Measurements from ENCODE around the gene HEXIM2. TPM values are rescaled to one million over a fixed set of nuclear protein-coding genes. Genes with fewer than 3 reads are reported as not detected.

HEXIM2 gene
- total RNA-seq, 1 experiment from 2014 or later, result 1.7 TPM

- DNase-seq (ENCODE audit: low read depth), result no peak
Observed at GRCh38 chr17:45127548-45128300, 34.0 kb upstream of the HEXIM2 start.

GRCh38 chr17:45128331-45128730 lies 33.3 kb upstream of the HEXIM2 start:
- DNase-seq (ENCODE audit: low read depth), result no peak

- no peak for DNase-seq (ENCODE audit: low read depth)
Observed at GRCh38 chr17:45128989-45129388, 32.7 kb upstream of the HEXIM2 start.

- DNase-seq (ENCODE audit: low read depth), result no peak
Observed at GRCh38 chr17:45129426-45129939, 32.2 kb upstream of the HEXIM2 start.

- no peak for DNase-seq (ENCODE audit: low read depth)
Observed at GRCh38 chr17:45129940-45130680, 31.6 kb upstream of the HEXIM2 start.

- DNase-seq (ENCODE audit: low read depth), result no peak
Observed at GRCh38 chr17:45130681-45131615, 30.7 kb upstream of the HEXIM2 start.

GRCh38 chr17:45131616-45132319 lies 29.9 kb upstream of the HEXIM2 start:
- peak; percentile 42 for DNase-seq (ENCODE audit: low read depth)

- DNase-seq (ENCODE audit: low read depth), result no peak
Observed at GRCh38 chr17:45132320-45132571, 29.4 kb upstream of the HEXIM2 start, which contains the start of gene PLCD3. Gene PLCD3 (minus strand): TSS chr17:45132515. CDS start chr17:45132410, 105 bp downstream.

GRCh38 chr17:45132572-45133463 lies 28.9 kb upstream of the HEXIM2 start:
- peak; percentile 88 for DNase-seq (ENCODE audit: low read depth)

GRCh38 chr17:45135192-45135977 lies 26.3 kb upstream of the HEXIM2 start, which contains the start of gene ACBD4:
Gene ACBD4 (plus strand): TSS chr17:45135687. CDS start chr17:45136145, 458 bp downstream.
- DNase-seq (ENCODE audit: low read depth), result peak; percentile 96

GRCh38 chr17:45135978-45136791 lies 25.5 kb upstream of the HEXIM2 start:
- DNase-seq (ENCODE audit: low read depth), result no peak

GRCh38 chr17:45136846-45137560 lies 24.7 kb upstream of the HEXIM2 start:
- no peak for DNase-seq (ENCODE audit: low read depth)

GRCh38 chr17:45137561-45138305 lies 23.9 kb upstream of the HEXIM2 start:
- DNase-seq (ENCODE audit: low read depth), result no peak

GRCh38 chr17:45138911-45139532 lies 22.7 kb upstream of the HEXIM2 start:
- DNase-seq (ENCODE audit: low read depth), result no peak

- no peak for DNase-seq (ENCODE audit: low read depth)
Observed at GRCh38 chr17:45139533-45139920, 22.1 kb upstream of the HEXIM2 start.

GRCh38 chr17:45143094-45143670 lies 18.5 kb upstream of the HEXIM2 start:
- DNase-seq (ENCODE audit: low read depth), result no peak
